ENCODE results near the gene C1R.

C1R gene

DNA sequence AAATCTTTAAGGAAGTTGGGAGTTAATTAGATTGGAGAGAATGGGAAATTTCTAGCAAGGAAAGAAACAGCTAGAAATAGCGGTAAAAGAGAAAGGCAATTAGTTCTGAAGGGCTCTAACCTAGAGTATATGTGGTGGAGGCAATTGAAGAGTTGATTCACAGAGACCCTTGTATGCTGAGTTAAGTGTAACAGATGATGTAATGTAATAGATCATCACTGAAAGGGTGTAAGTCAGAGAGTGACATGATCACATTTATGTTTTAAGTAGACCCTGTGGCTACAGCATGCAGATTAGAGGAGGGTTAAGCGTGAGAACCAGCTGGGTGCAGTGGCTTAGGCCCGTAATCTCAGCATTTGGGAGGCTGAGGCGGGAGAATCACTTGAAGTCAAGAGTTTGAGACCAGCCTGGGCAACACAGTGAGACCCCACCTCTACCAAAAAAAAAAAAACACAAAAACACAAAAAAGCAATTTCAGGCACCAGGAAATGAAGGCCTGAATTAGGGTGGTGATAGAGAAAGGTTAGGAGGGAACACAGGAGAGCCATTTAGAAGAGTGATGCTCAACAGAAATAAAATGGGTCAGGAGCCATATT is 33.5 kb upstream of the C1R start (continued):
- TF ChIP-seq, protein P1, sequence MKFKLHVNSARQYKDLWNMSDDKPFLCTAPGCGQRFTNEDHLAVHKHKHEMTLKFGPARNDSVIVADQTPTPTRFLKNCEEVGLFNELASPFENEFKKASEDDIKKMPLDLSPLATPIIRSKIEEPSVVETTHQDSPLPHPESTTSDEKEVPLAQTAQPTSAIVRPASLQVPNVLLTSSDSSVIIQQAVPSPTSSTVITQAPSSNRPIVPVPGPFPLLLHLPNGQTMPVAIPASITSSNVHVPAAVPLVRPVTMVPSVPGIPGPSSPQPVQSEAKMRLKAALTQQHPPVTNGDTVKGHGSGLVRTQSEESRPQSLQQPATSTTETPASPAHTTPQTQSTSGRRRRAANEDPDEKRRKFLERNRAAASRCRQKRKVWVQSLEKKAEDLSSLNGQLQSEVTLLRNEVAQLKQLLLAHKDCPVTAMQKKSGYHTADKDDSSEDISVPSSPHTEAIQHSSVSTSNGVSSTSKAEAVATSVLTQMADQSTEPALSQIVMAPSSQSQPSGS (tag by site-specific recombination; IDR thresholded peaks at IDR 0.05; ENCODE audit: low read depth) = peak; percentile 88
- TF ChIP-seq ZNF121 (tag by site-specific recombination; IDR thresholded peaks at IDR 0.05) = peak; percentile 63
- no peak for TF ChIP-seq ZNF423 (tag by site-specific recombination; IDR thresholded peaks at IDR 0.05)
- no peak for TF ChIP-seq IKZF3 (tag by site-specific recombination; IDR thresholded peaks at IDR 0.05)

DNA sequence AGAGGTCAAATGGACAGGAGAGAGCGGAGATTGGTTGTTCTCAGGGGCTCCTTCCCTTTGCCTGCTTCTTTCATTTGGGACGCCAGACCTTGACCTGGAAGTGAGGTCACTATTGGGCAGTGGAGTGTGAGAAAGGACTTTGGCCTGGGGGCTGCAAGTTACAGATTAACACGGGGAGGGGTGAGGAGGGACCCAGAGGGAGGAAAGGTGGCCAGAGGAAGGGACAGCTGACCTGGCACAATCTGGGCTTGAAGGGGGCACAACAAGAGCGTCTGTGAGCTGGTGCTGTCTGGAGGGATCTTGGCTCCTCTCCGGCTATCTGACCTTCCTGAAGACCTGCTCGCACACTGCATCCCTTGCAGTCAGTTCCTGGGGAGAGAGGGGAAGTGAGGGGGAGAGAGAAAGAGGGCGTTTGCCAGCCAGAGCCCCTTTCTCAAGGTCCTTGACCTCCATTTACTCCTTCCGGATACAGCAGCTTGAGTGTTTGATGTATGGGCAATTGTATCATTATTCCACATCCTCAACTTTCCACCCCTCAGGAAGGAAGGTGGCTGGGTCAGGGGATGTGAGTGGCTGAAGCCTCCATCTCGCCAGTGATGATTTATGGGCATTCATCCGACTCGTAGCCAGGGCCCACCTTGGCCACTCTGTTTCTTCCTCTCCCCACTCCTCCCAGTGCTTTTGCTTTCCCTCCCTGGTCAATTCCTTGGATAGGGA is 31.7 kb upstream of the C1R start:
- TF ChIP-seq OSR2 (tag by site-specific recombination; IDR thresholded peaks at IDR 0.05) (no peak), ZSCAN18 (tag by site-specific recombination; IDR thresholded peaks at IDR 0.05) (no peak), ZNF114 (tag by site-specific recombination; IDR thresholded peaks at IDR 0.05) (no peak), ZNF302 (tag by site-specific recombination; IDR thresholded peaks at IDR 0.05; ENCODE audit: low read depth) (no peak), KLF16 (tag by site-specific recombination; IDR thresholded peaks at IDR 0.05) (no peak), ZNF341 (tag by site-specific recombination; IDR thresholded peaks at IDR 0.05; ENCODE audit: low read depth) (no peak), ZNF692 (tag by site-specific recombination; IDR thresholded peaks at IDR 0.05) (no peak), ZBTB10 (tag by site-specific recombination; IDR thresholded peaks at IDR 0.05) (no peak), ZNF416 (tag by site-specific recombination; IDR thresholded peaks at IDR 0.05) (no peak), ZNF223 (tag by site-specific recombination; IDR thresholded peaks at IDR 0.05) (no peak), ZBTB6 (tag by site-specific recombination; IDR thresholded peaks at IDR 0.05) (no peak), ZBTB48 (tag by site-specific recombination; IDR thresholded peaks at IDR 0.05) (no peak), ZNF548 (tag by site-specific recombination; IDR thresholded peaks at IDR 0.05) (no peak), BCL11B (tag by site-specific recombination; IDR thresholded peaks at IDR 0.05; ENCODE audit: low read depth) (no peak), ZNF350 (tag by site-specific recombination; IDR thresholded peaks at IDR 0.05) (no peak)
- TF ChIP-seq, protein P2, sequence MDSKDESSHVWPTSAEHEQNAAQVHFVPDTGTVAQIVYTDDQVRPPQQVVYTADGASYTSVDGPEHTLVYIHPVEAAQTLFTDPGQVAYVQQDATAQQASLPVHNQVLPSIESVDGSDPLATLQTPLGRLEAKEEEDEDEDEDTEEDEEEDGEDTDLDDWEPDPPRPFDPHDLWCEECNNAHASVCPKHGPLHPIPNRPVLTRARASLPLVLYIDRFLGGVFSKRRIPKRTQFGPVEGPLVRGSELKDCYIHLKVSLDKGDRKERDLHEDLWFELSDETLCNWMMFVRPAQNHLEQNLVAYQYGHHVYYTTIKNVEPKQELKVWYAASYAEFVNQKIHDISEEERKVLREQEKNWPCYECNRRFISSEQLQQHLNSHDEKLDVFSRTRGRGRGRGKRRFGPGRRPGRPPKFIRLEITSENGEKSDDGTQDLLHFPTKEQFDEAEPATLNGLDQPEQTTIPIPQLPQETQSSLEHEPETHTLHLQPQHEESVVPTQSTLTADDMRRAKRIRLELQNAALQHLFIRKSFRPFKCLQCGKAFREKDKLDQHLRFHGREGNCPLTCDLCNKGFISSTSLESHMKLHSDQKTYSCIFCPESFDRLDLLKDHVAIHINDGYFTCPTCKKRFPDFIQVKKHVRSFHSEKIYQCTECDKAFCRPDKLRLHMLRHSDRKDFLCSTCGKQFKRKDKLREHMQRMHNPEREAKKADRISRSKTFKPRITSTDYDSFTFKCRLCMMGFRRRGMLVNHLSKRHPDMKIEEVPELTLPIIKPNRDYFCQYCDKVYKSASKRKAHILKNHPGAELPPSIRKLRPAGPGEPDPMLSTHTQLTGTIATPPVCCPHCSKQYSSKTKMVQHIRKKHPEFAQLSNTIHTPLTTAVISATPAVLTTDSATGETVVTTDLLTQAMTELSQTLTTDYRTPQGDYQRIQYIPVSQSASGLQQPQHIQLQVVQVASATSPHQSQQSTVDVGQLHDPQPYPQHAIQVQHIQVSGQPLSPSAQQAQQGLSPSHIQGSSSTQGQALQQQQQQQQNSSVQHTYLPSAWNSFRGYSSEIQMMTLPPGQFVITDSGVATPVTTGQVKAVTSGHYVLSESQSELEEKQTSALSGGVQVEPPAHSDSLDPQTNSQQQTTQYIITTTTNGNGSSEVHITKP (tag by site-specific recombination; IDR thresholded peaks at IDR 0.05) = no peak
- Histone ChIP-seq H3K27ac (ENCODE audit: extremely low read depth, low read depth, low read length) (no peak overlapping the region), H3K4me1 (ENCODE audit: control insufficient read depth, insufficient read depth, low read length) (no peaks in the 10 kb centered on the region), H3K4me3 (ENCODE audit: low read depth, low read length) (no peak overlapping the region), H3K36me3 (ENCODE audit: control insufficient read depth in 2 of 2, insufficient read depth in 1 of 2, low read length in 2 of 2) (no peaks in the 10 kb centered on the region), H3K9me3 (ENCODE audit: control insufficient read depth, insufficient read depth, low read depth, low read length) (no peaks in the 10 kb centered on the region)
- CTCF ChIA-PET = interaction anchor here (4.8 kb wide), 1 partner anchor 12 kb away, joined by 46 read pairs; no protein-coding TSS in a partner anchor
- POLR2A ChIA-PET = no interaction called here
